H1 (cell line): Measurements from ENCODE around the gene TLE4. TPM values are rescaled to one million over a fixed set of nuclear protein-coding genes. Genes with fewer than 3 reads are reported as not detected.

Experiments used
- CTCF ChIA-PET: fragments of 300-600 bp; sonication (Branson Sonifier 250); formaldehyde crosslinking; loops from one replicate; lab custom pipeline; 2021; ENCODE audit not compliant: partially characterized antibody; lab: Charles Lee
- POLR2A ChIA-PET: fragments of 300-600 bp; sonication (Branson Sonifier 250); formaldehyde crosslinking; loops from one replicate; lab custom pipeline; 2021; ENCODE audit warnings: inconsistent platforms; ENCODE audit not compliant: partially characterized antibody; lab: Charles Lee
- DNase-seq, 2 experiments: peaks; one replicate each; pipeline versions ENCODE4 v3.0.0 to v3.0.0-alpha.2; 2010 to 2022; ENCODE audit warnings: low spot score in 2 of 2, low read depth in 1 of 2, mixed read lengths in 1 of 2
- FAIRE-seq: peaks from 2 replicates; lab custom pipeline; 2011; peaks lifted over from hg19 to GRCh38; lab: Jason Lieb, UNC
- H2AFZ ChIP-seq: 2 replicates; pipeline ENCODE4 v1.8.1; 2012; ENCODE audit warnings: low read length, inconsistent platforms
- H2AK5ac ChIP-seq: 2 replicates; pipeline ENCODE4 v1.6.1; 2013; ENCODE audit warnings: low read depth, low read length
- H2BK120ac ChIP-seq: replicated peaks from 2 replicates; pipeline ENCODE3; 2013; ENCODE audit warnings: low read depth, low read length, inconsistent platforms
- H2BK12ac ChIP-seq: 2 replicates; pipeline ENCODE4 v1.6.1; 2013; ENCODE audit warnings: low read depth, low read length
- H2BK15ac ChIP-seq: 2 replicates; pipeline ENCODE4 v1.6.1; 2013; ENCODE audit warnings: low read length
- H2BK20ac ChIP-seq: 2 replicates; pipeline ENCODE4 v1.6.1; 2013; ENCODE audit warnings: low read length
- H2BK5ac ChIP-seq: 2 replicates; pipeline ENCODE4 v1.6.1; 2013; ENCODE audit warnings: low read depth, low read length
- H3K14ac ChIP-seq: 2 replicates; pipeline ENCODE4 v1.6.1; 2013; ENCODE audit warnings: inconsistent platforms; ENCODE audit not compliant: insufficient read length
- H3K18ac ChIP-seq: 2 replicates; pipeline ENCODE4 v1.6.1; 2013; ENCODE audit warnings: low read length; ENCODE audit errors: extremely low read depth
- H3K23ac ChIP-seq: 2 replicates; pipeline ENCODE4 v1.6.1; 2013; ENCODE audit warnings: inconsistent platforms; ENCODE audit not compliant: insufficient read length
- H3K23me2 ChIP-seq: 2 replicates; pipeline ENCODE4 v1.6.1; 2013; ENCODE audit warnings: low read depth, low read length
- H3K27ac ChIP-seq: 2 replicates; pipeline ENCODE4 v1.6.1; 2011; ENCODE audit warnings: low read depth, low read length, inconsistent platforms
- H3K27me3 ChIP-seq, 4 experiments: replicated peaks in 1 of 4; 1 replicate in 1 of 4; 2 replicates in 3 of 4; pipeline versions ENCODE4 v1.6.1 to v1.8.1; 2011 to 2013; ENCODE audit warnings: low read length in 3 of 4, mild to moderate bottlenecking in 3 of 4, inconsistent platforms in 2 of 4, mixed read lengths in 2 of 4, moderate library complexity in 1 of 4; ENCODE audit not compliant: control insufficient read depth in 3 of 4, insufficient read depth in 3 of 4; ENCODE audit errors: extremely low read depth in 1 of 4
- H3K36me3 ChIP-seq, 4 experiments: 2 replicates each; pipeline versions ENCODE4 v1.6.1 to v1.8.1; 2011 to 2013; ENCODE audit warnings: mild to moderate bottlenecking in 4 of 4, low read length in 3 of 4, moderate library complexity in 2 of 4, control low read depth in 1 of 4, inconsistent platforms in 1 of 4; ENCODE audit not compliant: insufficient read depth in 4 of 4, control insufficient read depth in 2 of 4
- H3K4ac ChIP-seq: replicated peaks from 2 replicates; pipeline ENCODE3; 2013; ENCODE audit warnings: low read length, low read depth, mixed read lengths, inconsistent platforms; ENCODE audit not compliant: insufficient read length
- H3K4me1 ChIP-seq, 4 experiments: replicated peaks in 1 of 4; 1 replicate in 1 of 4; 2 replicates in 3 of 4; pipeline versions ENCODE4 v1.6.1 to v1.8.1; 2011 to 2013; ENCODE audit warnings: low read length in 3 of 4, inconsistent platforms in 2 of 4, mixed read lengths in 1 of 4; ENCODE audit not compliant: insufficient read depth in 4 of 4, control insufficient read depth in 3 of 4
- H3K4me2 ChIP-seq, 2 experiments: 2 replicates each; pipeline versions ENCODE4 v1.6.1 to v1.8.1; 2011 to 2013; ENCODE audit warnings: low read depth in 2 of 2, low read length in 2 of 2, control low read depth in 1 of 2, inconsistent platforms in 1 of 2, mild to moderate bottlenecking in 1 of 2; ENCODE audit not compliant: insufficient read depth in 1 of 2
- H3K4me3 ChIP-seq, 4 experiments: fragments of 200-600, 300-600 bp in 1 of 4; sonication (generic), shearing (Covaris generic), sonication (Bioruptor Twin) in 1 of 4; 2 replicates each; pipeline versions ENCODE4 v1.5.1 to v1.8.1; 2011 to 2016; ENCODE audit warnings: low read length in 4 of 4, low read depth in 3 of 4, control low read depth in 2 of 4, inconsistent platforms in 2 of 4, mild to moderate bottlenecking in 2 of 4, mixed read lengths in 1 of 4, moderate library complexity in 1 of 4; ENCODE audit not compliant: insufficient read depth in 2 of 4; ENCODE audit errors: extremely low read depth in 1 of 4
- H3K56ac ChIP-seq: replicated peaks from 2 replicates; pipeline ENCODE3; 2013; ENCODE audit warnings: low read depth, mild to moderate bottlenecking, mixed read lengths, low read length, inconsistent platforms; ENCODE audit not compliant: insufficient read length
- H3K79me1 ChIP-seq: 2 replicates; pipeline ENCODE4 v1.6.1; 2013; ENCODE audit warnings: low read depth, low read length, control low read depth
- H3K79me2 ChIP-seq, 2 experiments: 2 replicates each; pipeline versions ENCODE4 v1.6.1 to v1.8.1; 2012 to 2013; ENCODE audit warnings: low read length in 2 of 2, mild to moderate bottlenecking in 2 of 2, inconsistent platforms in 1 of 2; ENCODE audit not compliant: insufficient read depth in 2 of 2, control insufficient read depth in 1 of 2
- H3K9ac ChIP-seq, 4 experiments: replicated peaks in 1 of 4; 1 replicate in 1 of 4; 2 replicates in 3 of 4; pipeline versions ENCODE4 v1.6.1 to v1.8.1; 2011 to 2013; ENCODE audit warnings: low read depth in 3 of 4, low read length in 3 of 4, control low read depth in 2 of 4, mild to moderate bottlenecking in 2 of 4, moderate library complexity in 2 of 4, inconsistent platforms in 1 of 4; ENCODE audit errors: extremely low read depth in 1 of 4
- H3K9me3 ChIP-seq, 2 experiments: 2 replicates each; pipeline versions ENCODE4 v1.6.1 to v1.8.1; 2012 to 2013; ENCODE audit warnings: mild to moderate bottlenecking in 2 of 2, moderate library complexity in 2 of 2, control low read depth in 1 of 2, inconsistent platforms in 1 of 2, low read depth in 1 of 2, low read length in 1 of 2, mixed read lengths in 1 of 2; ENCODE audit not compliant: insufficient read depth in 2 of 2
- H4K20me1 ChIP-seq, 2 experiments: replicated peaks in 1 of 2; 2 replicates each; pipeline versions ENCODE3 to v1.8.1; 2011 to 2013; ENCODE audit warnings: inconsistent platforms in 2 of 2, low read length in 2 of 2, mild to moderate bottlenecking in 1 of 2; ENCODE audit not compliant: insufficient read depth in 2 of 2, control insufficient read depth in 1 of 2
- H4K5ac ChIP-seq: 2 replicates; pipeline ENCODE4 v1.6.1; 2013; ENCODE audit warnings: low read length, low read depth, mixed read lengths, inconsistent platforms; ENCODE audit not compliant: insufficient read length
- H4K8ac ChIP-seq: 2 replicates; pipeline ENCODE4 v1.8.0; 2013; ENCODE audit warnings: mild to moderate bottlenecking, moderate library complexity, low read length, inconsistent platforms; ENCODE audit not compliant: insufficient read depth; ENCODE audit errors: extremely low read depth
- H4K91ac ChIP-seq: replicated peaks from 2 replicates; pipeline ENCODE3; 2013; ENCODE audit warnings: low read length, mixed read lengths, inconsistent platforms; ENCODE audit not compliant: insufficient read length
- BACH1 ChIP-seq: IDR thresholded peaks from 2 replicates; pipeline ENCODE4 v1.6.1; 2012; ENCODE audit warnings: low read length, improper control_type of control experiment
- CREB1 ChIP-seq: IDR thresholded peaks from 2 replicates; pipeline ENCODE4 v1.6.1; 2012; ENCODE audit warnings: inconsistent platforms
- CTCF ChIP-seq, 3 experiments: IDR thresholded peaks; 1 replicate in 2 of 3; 2 replicates in 1 of 3; pipeline versions ENCODE4 v1.5.1 to v1.6.1; 2011; ENCODE audit warnings: low read length in 3 of 3, mild to moderate bottlenecking in 3 of 3, inconsistent platforms in 2 of 3, low read depth in 1 of 3, moderate library complexity in 1 of 3; ENCODE audit not compliant: insufficient read depth in 1 of 3; ENCODE audit errors: control extremely low read depth in 1 of 3
- EGR1 ChIP-seq: IDR thresholded peaks from 2 replicates; pipeline ENCODE4 v1.6.1; 2011; ENCODE audit warnings: low read depth, low read length, borderline replicate concordance
- HDAC2 ChIP-seq, 2 experiments: fragments of 300-600 bp in 1 of 2; sonication (generic) in 1 of 2; IDR thresholded peaks; 2 replicates each; pipeline ENCODE4 v1.6.1; 2011 to 2012; ENCODE audit warnings: low read depth in 2 of 2, low read length in 2 of 2, mild to moderate bottlenecking in 2 of 2, moderate library complexity in 2 of 2, borderline replicate concordance in 1 of 2, inconsistent platforms in 1 of 2
- HDAC6 ChIP-seq: IDR thresholded peaks from one replicate; pipeline ENCODE4 v1.7.1; 2012; ENCODE audit warnings: low read depth, mild to moderate bottlenecking, inconsistent platforms, low read length, moderate library complexity
- MAFK ChIP-seq: IDR thresholded peaks from 2 replicates; pipeline ENCODE4 v1.6.1; 2012; ENCODE audit warnings: low read depth, mild to moderate bottlenecking, improper control_type of control experiment, low read length
- POU5F1 ChIP-seq: IDR thresholded peaks from 2 replicates; pipeline ENCODE4 v1.6.1; 2011; ENCODE audit warnings: low read depth, mild to moderate bottlenecking, low read length, moderate library complexity
- RFX5 ChIP-seq: IDR thresholded peaks from 2 replicates; pipeline ENCODE4 v1.6.1; 2011; ENCODE audit warnings: low read depth, low read length, improper control_type of control experiment, borderline replicate concordance
- RXRA ChIP-seq: IDR thresholded peaks from 2 replicates; pipeline ENCODE4 v1.6.1; 2011; ENCODE audit warnings: low read depth, mild to moderate bottlenecking, low read length, moderate library complexity; ENCODE audit not compliant: insufficient read depth
- SRF ChIP-seq: IDR thresholded peaks from 2 replicates; pipeline ENCODE4 v1.6.1; 2011; ENCODE audit warnings: mild to moderate bottlenecking, low read depth, low read length, moderate library complexity
- WGBS, 2 experiments: shearing (Covaris generic) in 1 of 2; methylation state at CpG; one replicate each; pipeline versions ENCODE4 v1.1.6 to v1.1.7; 2013 to 2015; ENCODE audit warnings: low lambda C conversion rate in 2 of 2, mixed read lengths in 2 of 2, inconsistent platforms in 1 of 2, low coverage in 1 of 2, missing lambda C conversion rate in 1 of 2; ENCODE audit not compliant: insufficient replicate concordance in 2 of 2, insufficient coverage in 1 of 2, insufficient read length in 1 of 2; ENCODE audit errors: extremely low coverage in 1 of 2, missing lambda C conversion rate in 1 of 2; 5-methylcytosine and 5-hydroxymethylcytosine counted together
- polyA plus RNA-seq, 7 experiments: library from polyadenylated mRNA; depleted of rRNA in 3 of 7; stranded (reverse) in 5 of 7; unstranded in 2 of 7; fragments of >200 nt in 5 of 7; fragments of 200-250 nt in 2 of 7; gene quantifications; 1 replicate in 5 of 7; 2 replicates in 1 of 7; 4 replicates in 1 of 7; pipeline versions ENCODE4 v1.2.1 to v1.2.3, GENCODE V29; 2011 to 2013; ENCODE audit warnings: missing spikeins in 2 of 7, mixed read lengths in 2 of 7
- total RNA-seq: library from RNA; stranded (reverse); fragmentation: NEBNext Ultra II Directional; extraction: Animal tissue kit (Norgen Biotek cat#: 25700); gene quantifications from 2 replicates; pipeline ENCODE4 v1.2.1, GENCODE V29; 2021

The TLE4 gene
- total and polyA plus RNA-seq, 2 of the 8 experiments (the other 6 are each of a cell fraction or from before 2014, with no cell fraction given) = 32.4 to 36.9 TPM

- no peak overlapping the region for H2BK20ac ChIP-seq
- WGBS, 2 experiments = 89% methylated on average over 4 of the region's 5 CpGs; no CpG with 5 or more reads in 1 of the 2 experiments
- no peak overlapping the region for H3K4ac ChIP-seq
- H3K27ac ChIP-seq = no peak overlapping the region
- no peak overlapping the region for H2BK12ac ChIP-seq
- no peak overlapping the region for H2BK120ac ChIP-seq
- no peak overlapping the region for H3K56ac ChIP-seq
- no peak overlapping the region for H3K23ac ChIP-seq
- POLR2A ChIA-PET = interaction anchor here (1.7 kb wide), 1 partner anchor 16 kb away, joined by 6 read pairs; the partner anchor contains the start of gene TLE4
- H3K9ac ChIP-seq = no peak overlapping the region
- H3K27me3 ChIP-seq = no peaks in the 10 kb centered on the region
- H3K4me2 ChIP-seq = no peak overlapping the region
- H3K9me3 ChIP-seq = no peaks in the 10 kb centered on the region
- no peak for DNase-seq
- H4K5ac ChIP-seq = no peak overlapping the region
- H3K79me2 ChIP-seq = no peaks in the 10 kb centered on the region
- no peak overlapping the region for H3K14ac ChIP-seq
- H3K18ac ChIP-seq = no peak overlapping the region
- no peak for FAIRE-seq
- no peaks in the 10 kb centered on the region for H3K4me1 ChIP-seq
- H4K8ac ChIP-seq = no peak overlapping the region
- H2BK15ac ChIP-seq = no peak overlapping the region
- H2AFZ ChIP-seq = no peak overlapping the region
- no peaks in the 10 kb centered on the region for H3K79me1 ChIP-seq
- no peak overlapping the region for H3K4me3 ChIP-seq
- H3K23me2 ChIP-seq = no peaks in the 10 kb centered on the region
- no peak overlapping the region for H2AK5ac ChIP-seq
- CTCF ChIA-PET = interaction anchor here (1.1 kb wide), 1 partner anchor 13 kb away, joined by 3 read pairs; no protein-coding TSS in a partner anchor
- no peak overlapping the region for H2BK5ac ChIP-seq
- H3K36me3 ChIP-seq = no peaks in the 10 kb centered on the region
- no peak overlapping the region for H4K91ac ChIP-seq
- no peaks in the 10 kb centered on the region for H4K20me1 ChIP-seq
- TF ChIP-seq SRF = no peak
- TF ChIP-seq EGR1 = no peak
- TF ChIP-seq BACH1 = no peak
- no peak for TF ChIP-seq POU5F1
- no peak for TF ChIP-seq HDAC6
- no peak for TF ChIP-seq RFX5
- TF ChIP-seq HDAC2 (IDR thresholded peaks at IDR 0.05; ENCODE audit: borderline replicate concordance in 1 of 2, low read depth in 2 of 2, low read length in 2 of 2) = no peak
- no peak for TF ChIP-seq CREB1
- TF ChIP-seq RXRA = no peak
- no peak for TF ChIP-seq MAFK
- TF ChIP-seq CTCF (IDR thresholded peaks at IDR 0.05; ENCODE audit: control extremely low read depth in 1 of 3, insufficient read depth in 1 of 3, low read depth in 1 of 3, low read length in 3 of 3) = no peak
These were observed 16.2 kb upstream of the TLE4 start for GRCh38 chr9:79555474-79556089.
